Peyer's patch (tissue), 4 donors: Measurements from ENCODE around the gene IL22. TPM values are rescaled to one million over a fixed set of nuclear protein-coding genes. Genes with fewer than 3 reads are reported as not detected.

Experiments
- DNase-seq, 3 donors: peaks; one replicate each; pipeline ENCODE4 v3.0.0-alpha.2; 2017 to 2019
- H3K27ac ChIP-seq, 4 donors: fragments of 200-600 bp; sonication (generic); one replicate each; pipeline ENCODE4 v1.5.1; 2016 to 2019
- H3K27me3 ChIP-seq, 2 donors: fragments of 200-600 bp; sonication (generic); one replicate each; pipeline ENCODE4 v1.5.1; 2019
- H3K36me3 ChIP-seq, 3 donors: fragments of 200-600 bp; sonication (generic); one replicate each; pipeline ENCODE4 v1.5.1; 2016 to 2019
- H3K4me1 ChIP-seq, 4 donors: fragments of 200-600 bp; sonication (generic); one replicate each; pipeline ENCODE4 v1.5.1; 2016 to 2019
- H3K4me3 ChIP-seq, 4 donors: fragments of 200-600 bp; sonication (generic); 1 replicate in 3 of 4; 2 replicates in 1 of 4; pipeline ENCODE4 v1.5.1; 2016 to 2019; ENCODE audit warnings: mild to moderate bottlenecking in 1 of 4
- H3K9me3 ChIP-seq, 4 donors: fragments of 200-600 bp; sonication (generic); one replicate each; pipeline ENCODE4 v1.5.1; 2016 to 2019; ENCODE audit warnings: mild to moderate bottlenecking in 1 of 4
- POLR2A ChIP-seq, 2 donors: fragments of 450-650 bp; IDR thresholded peaks; one replicate each; pipeline ENCODE4 v1.5.1; 2017; ENCODE audit warnings: antibody characterized with exemption in 2 of 2, mild to moderate bottlenecking in 2 of 2, moderate library complexity in 2 of 2
- total RNA-seq, 4 donors: library from RNA; depleted of rRNA; stranded (reverse); fragments of >200 nt; gene quantifications; one replicate each; pipeline ENCODE4 v1.1.0, GENCODE V29; 2016
- TF ChIP-seq, protein P1 (sequence below), 6 experiments: fragments of 450-650 bp in 4 of 6; fragments of 200-600 bp in 2 of 6; sonication (generic) in 1 of 6; IDR thresholded peaks; one replicate each; pipeline ENCODE4 v1.5.1; 2017 to 2019; ENCODE audit warnings: antibody characterized with exemption in 6 of 6, mild to moderate bottlenecking in 3 of 6, moderate library complexity in 1 of 6

Gene IL22
- total RNA-seq, 4 donors from 2014 or later, result not detected

DNA sequence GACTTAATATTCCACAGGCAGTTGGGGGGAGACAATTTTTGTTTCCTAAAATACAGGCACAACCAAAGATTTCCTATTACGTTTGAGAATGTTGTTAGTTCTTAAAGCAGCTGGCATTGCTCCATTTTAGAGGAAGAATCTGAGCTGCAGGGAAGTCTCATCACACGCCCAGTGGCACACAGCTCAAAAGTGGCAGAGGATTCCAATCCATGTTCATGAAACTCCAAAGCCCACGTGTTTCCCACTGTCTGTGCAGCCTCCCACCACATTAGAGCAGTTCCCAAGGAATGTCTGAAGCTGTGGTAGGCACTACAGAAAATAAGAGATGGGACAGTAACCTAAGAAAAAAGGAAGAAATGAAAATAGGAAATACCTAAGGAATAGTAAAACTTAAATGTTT lies 21.7 kb downstream of the IL22 start:
- no peaks in the 10 kb centered on the region for H3K36me3 ChIP-seq
- H3K4me3 ChIP-seq, result no peak overlapping the region
- no peak overlapping the region for H3K27ac ChIP-seq
- H3K4me1 ChIP-seq, result no peaks in the 10 kb centered on the region
- no peak for DNase-seq
- no peaks in the 10 kb centered on the region for H3K9me3 ChIP-seq
- TF ChIP-seq, protein P1, sequence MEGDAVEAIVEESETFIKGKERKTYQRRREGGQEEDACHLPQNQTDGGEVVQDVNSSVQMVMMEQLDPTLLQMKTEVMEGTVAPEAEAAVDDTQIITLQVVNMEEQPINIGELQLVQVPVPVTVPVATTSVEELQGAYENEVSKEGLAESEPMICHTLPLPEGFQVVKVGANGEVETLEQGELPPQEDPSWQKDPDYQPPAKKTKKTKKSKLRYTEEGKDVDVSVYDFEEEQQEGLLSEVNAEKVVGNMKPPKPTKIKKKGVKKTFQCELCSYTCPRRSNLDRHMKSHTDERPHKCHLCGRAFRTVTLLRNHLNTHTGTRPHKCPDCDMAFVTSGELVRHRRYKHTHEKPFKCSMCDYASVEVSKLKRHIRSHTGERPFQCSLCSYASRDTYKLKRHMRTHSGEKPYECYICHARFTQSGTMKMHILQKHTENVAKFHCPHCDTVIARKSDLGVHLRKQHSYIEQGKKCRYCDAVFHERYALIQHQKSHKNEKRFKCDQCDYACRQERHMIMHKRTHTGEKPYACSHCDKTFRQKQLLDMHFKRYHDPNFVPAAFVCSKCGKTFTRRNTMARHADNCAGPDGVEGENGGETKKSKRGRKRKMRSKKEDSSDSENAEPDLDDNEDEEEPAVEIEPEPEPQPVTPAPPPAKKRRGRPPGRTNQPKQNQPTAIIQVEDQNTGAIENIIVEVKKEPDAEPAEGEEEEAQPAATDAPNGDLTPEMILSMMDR (IDR thresholded peaks at IDR 0.05), result no peak
- TF ChIP-seq POLR2A (IDR thresholded peaks at IDR 0.05), result no peak
- no peaks in the 10 kb centered on the region for H3K27me3 ChIP-seq

DNA sequence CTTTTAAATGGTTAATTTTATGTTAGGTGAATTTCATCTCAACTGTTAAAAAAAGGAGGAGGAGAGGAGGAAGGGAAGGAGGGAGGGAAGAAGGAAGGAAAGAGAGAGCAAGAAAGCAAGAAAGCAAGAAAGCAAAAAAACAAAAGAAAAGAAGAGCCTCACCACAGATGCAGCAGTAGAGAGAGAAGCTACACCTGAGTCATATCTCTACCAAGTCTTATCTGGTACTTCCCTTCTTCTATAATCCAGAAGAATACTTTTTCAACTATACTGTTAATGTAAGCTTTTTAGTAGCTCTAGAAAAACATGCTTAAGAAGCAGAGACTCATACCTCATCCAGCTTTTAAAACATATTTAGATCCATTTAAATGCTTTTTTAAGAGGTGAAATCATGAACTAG lies 22.2 kb downstream of the IL22 start:
- Histone ChIP-seq H3K4me1 (no peaks in the 10 kb centered on the region), H3K27me3 (no peaks in the 10 kb centered on the region), H3K9me3 (no peaks in the 10 kb centered on the region), H3K4me3 (no peak overlapping the region), H3K36me3 (no peaks in the 10 kb centered on the region), H3K27ac (no peak overlapping the region)
- DNase-seq, result no peak
- TF ChIP-seq, protein P1 (IDR thresholded peaks at IDR 0.05), result no peak
- TF ChIP-seq POLR2A (IDR thresholded peaks at IDR 0.05), result no peak

DNA sequence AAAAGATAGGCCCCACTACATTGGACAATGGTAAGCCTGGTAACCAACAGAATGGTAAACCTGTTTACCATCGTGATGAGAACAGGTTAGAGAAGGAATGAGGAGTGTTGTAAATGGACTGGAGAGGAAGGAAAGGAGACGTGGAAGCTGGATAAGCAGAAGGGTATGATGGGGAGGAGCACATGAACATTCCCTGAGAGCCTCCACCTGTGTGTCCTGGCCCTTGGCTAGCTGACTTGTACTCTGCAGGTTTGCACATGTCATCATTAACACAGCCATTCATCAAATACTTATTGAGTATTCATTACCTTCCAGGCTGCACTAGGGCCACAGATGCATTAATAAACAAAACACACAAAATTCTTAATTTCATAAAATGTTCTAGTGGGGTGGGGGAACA lies 23.4 kb downstream of the IL22 start:
- Histone ChIP-seq H3K27me3 (no peaks in the 10 kb centered on the region), H3K36me3 (no peaks in the 10 kb centered on the region), H3K4me1 (no peaks in the 10 kb centered on the region), H3K4me3 (no peak overlapping the region), H3K9me3 (no peaks in the 10 kb centered on the region), H3K27ac (no peak overlapping the region)
- no peak for TF ChIP-seq POLR2A (IDR thresholded peaks at IDR 0.05)
- TF ChIP-seq, protein P1 (IDR thresholded peaks at IDR 0.05), result no peak
- no peak for DNase-seq

DNA sequence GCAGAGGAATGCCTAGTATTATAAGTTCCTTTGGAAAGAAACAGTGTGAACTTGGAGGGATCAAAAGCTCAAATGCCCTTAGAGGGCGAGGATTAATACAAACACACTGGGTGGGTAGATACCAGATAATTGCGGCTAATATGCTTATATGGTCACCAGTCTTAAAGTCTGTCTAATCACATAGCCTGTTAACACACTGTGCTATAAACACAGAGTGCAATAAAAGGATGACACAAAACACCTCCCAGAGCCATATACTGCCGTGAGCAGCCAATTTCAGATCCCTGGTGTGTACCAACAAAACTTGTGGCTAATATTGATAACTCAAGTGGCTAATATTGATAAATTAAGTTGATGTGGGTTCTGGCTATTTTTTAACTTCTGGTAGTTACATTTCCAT lies 26.0 kb downstream of the IL22 start:
- H3K27ac ChIP-seq, result no peak overlapping the region

DNA sequence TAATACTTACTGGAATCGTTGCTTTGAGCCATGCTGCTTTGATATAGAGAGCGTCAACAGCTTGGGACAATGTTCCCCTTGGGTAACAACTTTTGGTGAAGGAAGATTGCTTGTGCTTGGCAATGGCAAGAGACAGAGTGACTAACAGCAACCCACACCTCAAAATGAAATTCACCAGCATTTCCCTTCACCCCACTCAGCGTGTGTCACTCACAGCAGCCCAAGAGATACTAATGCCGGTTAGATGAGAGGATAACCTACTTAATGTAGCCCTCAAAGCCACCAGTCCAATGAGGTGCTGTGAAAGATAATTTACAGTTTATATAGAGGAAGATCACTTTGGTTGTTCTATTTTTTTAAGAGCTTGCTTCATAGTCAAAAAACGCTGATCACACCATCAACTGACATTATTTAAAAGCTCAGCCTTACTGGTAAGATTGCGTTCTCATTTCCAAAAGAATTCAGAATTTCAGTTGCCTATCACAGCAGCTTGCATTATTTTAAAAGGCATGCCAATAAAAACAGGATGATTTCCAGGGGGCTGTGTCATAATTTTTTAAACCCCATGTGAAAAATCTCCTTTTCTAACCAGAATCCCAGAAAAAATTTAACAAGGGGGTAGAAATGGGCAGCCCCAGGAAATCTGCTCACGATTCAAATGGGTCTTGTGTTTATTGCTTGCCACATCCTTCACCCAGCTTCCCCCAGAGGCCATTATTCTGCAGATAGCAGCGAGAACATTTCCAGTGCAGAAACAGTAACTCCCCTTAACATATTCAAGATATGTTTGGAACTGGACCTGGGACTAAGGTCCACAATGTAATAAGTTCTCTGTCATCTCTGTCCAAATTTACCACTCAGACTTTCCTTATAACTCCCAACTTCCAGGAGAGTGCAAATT lies 27.6 kb downstream of the IL22 start, which contains the start of gene IL26:
TSS of gene IL26 (minus strand) at position 235 of the 901 bp plus-strand sequence. CDS start at position 181, 54 bp downstream.
- H3K4me3 ChIP-seq, result no peak within 1 kb of the TSS
- H3K27ac ChIP-seq, result no peak within 1 kb of the TSS
- no peaks in the 10 kb centered on the region for H3K9me3 ChIP-seq
- no peaks in the 10 kb centered on the region for H3K4me1 ChIP-seq
- H3K27me3 ChIP-seq, result no peaks in the 10 kb centered on the region
- TF ChIP-seq, protein P1 (IDR thresholded peaks at IDR 0.05), result no peak
- no peak for TF ChIP-seq POLR2A (IDR thresholded peaks at IDR 0.05)
- DNase-seq, result no peak
- H3K36me3 ChIP-seq, result no peaks in the 10 kb centered on the region

More for the DNA sequence above, 26.0 kb downstream of the IL22 start:
- Histone ChIP-seq H3K4me1 (no peaks in the 10 kb centered on the region), H3K4me3 (no peak overlapping the region), H3K27me3 (no peaks in the 10 kb centered on the region), H3K9me3 (no peaks in the 10 kb centered on the region), H3K36me3 (no peaks in the 10 kb centered on the region)
- TF ChIP-seq, protein P1 (IDR thresholded peaks at IDR 0.05), result no peak
- no peak for TF ChIP-seq POLR2A (IDR thresholded peaks at IDR 0.05)
- no peak for DNase-seq
